Heart right ventricle (tissue), 16 donors: ENCODE data around the gene HSPBP1. TPM values are rescaled to one million over a fixed set of nuclear protein-coding genes. Genes with fewer than 3 reads are reported as not detected.

Experiments
- ATAC-seq, 8 donors: fragments of 200-7000 bp; cut with Tn5 transposase; one replicate each; pipeline ENCODE4 v1.9.1; 2020; ENCODE audit warnings: mild to moderate bottlenecking in 8 of 8, moderate library complexity in 8 of 8, moderate number of reproducible peaks in 1 of 8
- DNase-seq, 2 donors: peaks; one replicate each; pipeline ENCODE4 v3.0.0-alpha.2; 2020
- H3K27ac ChIP-seq, 10 donors: fragments of 200-600 bp; sonication (generic) in 2 of 10; one replicate each; pipeline versions ENCODE4 v1.5.0 to v1.8.0; 2020 to 2022; ENCODE audit warnings: mild to moderate bottlenecking in 3 of 10
- H3K27me3 ChIP-seq, 7 donors: fragments of 200-600 bp; one replicate each; pipeline ENCODE4 v1.8.0; 2021 to 2022; ENCODE audit warnings: mild to moderate bottlenecking in 2 of 7
- H3K36me3 ChIP-seq, 9 donors: fragments of 200-600 bp; sonication (generic) in 1 of 9; one replicate each; pipeline versions ENCODE4 v1.5.0 to v1.8.0; 2020 to 2022; ENCODE audit warnings: mild to moderate bottlenecking in 2 of 9
- H3K4me1 ChIP-seq, 9 donors: fragments of 200-600 bp; sonication (generic) in 1 of 9; one replicate each; pipeline versions ENCODE4 v1.5.0 to v1.8.0; 2020 to 2022; ENCODE audit warnings: mild to moderate bottlenecking in 4 of 9
- H3K4me3 ChIP-seq, 10 donors: fragments of 200-600 bp; sonication (generic) in 2 of 10; one replicate each; pipeline versions ENCODE4 v1.5.0 to v1.8.0; 2020 to 2022; ENCODE audit warnings: mild to moderate bottlenecking in 7 of 10, moderate library complexity in 2 of 10
- H3K9me3 ChIP-seq, 11 donors: fragments of 200-600 bp in 10 of 11; sonication (generic) in 2 of 11; one replicate each; pipeline versions ENCODE4 v1.5.0 to v1.8.0; 2013 to 2022; ENCODE audit warnings: mild to moderate bottlenecking in 2 of 11, control low read depth in 1 of 11, moderate library complexity in 1 of 11
- CTCF ChIP-seq, 9 donors: fragments of 200-600 bp; sonication (generic) in 2 of 9; IDR thresholded peaks; one replicate each; pipeline versions ENCODE4 v1.5.0 to v1.8.0; 2021 to 2022; ENCODE audit warnings: antibody characterized with exemption in 9 of 9, mild to moderate bottlenecking in 5 of 9, moderate library complexity in 1 of 9
- WGBS, 2 donors: extraction: QIAGEN DNeasy Blood & Tissue Kit; methylation state at CpG; one replicate each; pipeline ENCODE4 v1.1.7; 2013; ENCODE audit warnings: inconsistent platforms in 1 of 2; 5-methylcytosine and 5-hydroxymethylcytosine counted together
- intact Hi-C, 10 donors: fragments of 100-400 bp; cut with DNase I; formaldehyde crosslinking; loops; one replicate each; pipeline versions ENCODE4 v1.11.1 to v1.14.2; 2022
- polyA plus RNA-seq, 2 donors: library from polyadenylated mRNA; stranded (reverse); fragments of 200-250 nt; gene quantifications; one replicate each; pipeline ENCODE4 v1.2.3, GENCODE V29; 2013
- total RNA-seq, 10 donors: library from RNA; stranded (reverse); fragmentation: NEBNext Ultra II Directional in 3 of 10; extraction: Animal tissue kit (Norgen Biotek cat#: 25700) in 3 of 10; gene quantifications; one replicate each; pipeline versions ENCODE4 v1.2.1 to v1.2.4, GENCODE V29; 2021 to 2023
- donor health status: Arrhythmogenic right ventricular cardiomyopathy.
- donor health status: ischemic (EF 13 %, LVEDD 7.1; RV severe dilation, severe dysfunction).
- donor health status: healthy with polysubstance abuse.
- donor health status: DM: no; HTN: yes; CAD: no.
- donor health status: DM: no; HTN: no; CAD: no.
- donor health status: ischemic (EF 25% LVEDD 6.9; RV normal size, moderate dysfunction).
- donor health status: ischemic (EF 25% LVEDD 5.7; RV mildly dilated, moderate dysfunction).
- donor health status: healthy.
- donor health status: DM: yes; HTN: yes; CAD: no.
- donor health status: Ischemic cardiomyopathy.
- donor health status: ischemic (EF 35%, LVEDD 5.7; RV mildly dilated, moderate dysfunction).
- donor health status: nonischemic (EF 11% LVEDD 7.7; RV severe dilation, severe dysfunction).
- donor health status: DM: yes; HTN: yes; CAD: no.
- donor health status: PGD.
- donor health status: ischemic (EF 29% LVEDD 5.4; RV normal size, mild dysfunction).
- donor health status: nonischemic (EF 23%, LVEDD 6.1; RV moderate dilation, normal function).

Gene HSPBP1
- total and polyA plus RNA-seq, 12 donors: 26.7 to 83.7 (median 32.6) TPM

- no peaks in the 10 kb centered on the region for H3K27me3 ChIP-seq
- no peak for DNase-seq
- H3K4me1 ChIP-seq: peaks cover 0 to 15% (median 10%) of the 10 kb centered on the region in 9 donors
- ATAC-seq: no peak
- no peak for TF ChIP-seq CTCF (IDR thresholded peaks at IDR 0.05)
- H3K9me3 ChIP-seq: no peaks in the 10 kb centered on the region
- H3K27ac ChIP-seq: no peak overlapping the region
- intact Hi-C loops: no loop called here
- H3K36me3 ChIP-seq: peaks cover 0 to 99% (median 69%) of the 10 kb centered on the region in 9 donors
- no peak overlapping the region for H3K4me3 ChIP-seq
- WGBS, 2 donors: 90 to 91% methylated on average over 5 of the region's 5 CpGs
These were observed 46.9 kb downstream of the HSPBP1 start for GRCh38 chr19:55232986-55233385.

DNA sequence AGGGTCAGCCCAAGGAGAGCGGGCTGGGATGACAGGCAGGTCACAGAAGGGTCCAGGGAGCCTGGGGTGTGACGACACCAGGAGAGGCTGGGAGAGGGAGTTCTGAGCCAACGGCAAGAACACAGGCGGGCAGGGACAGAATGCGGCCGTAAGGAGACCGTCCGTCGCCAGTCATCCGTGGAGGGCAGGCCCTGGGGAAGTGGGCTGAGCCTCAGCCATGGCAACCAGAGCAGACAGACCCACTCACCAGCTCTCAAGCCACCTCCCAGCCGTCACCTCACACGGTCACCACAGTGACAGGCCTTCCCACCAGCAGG, 47.7 kb downstream of the HSPBP1 start:
- DNase-seq (no peak), ATAC-seq (no peak)
- H3K27ac ChIP-seq: no peak overlapping the region
- intact Hi-C loops: no loop called here
- peaks cover 0 to 99% (median 62%) of the 10 kb centered on the region in 9 donors for H3K36me3 ChIP-seq
- no peak overlapping the region for H3K4me3 ChIP-seq
- peaks cover 0 to 17% (median 12%) of the 10 kb centered on the region in 9 donors for H3K4me1 ChIP-seq
- no peaks in the 10 kb centered on the region for H3K27me3 ChIP-seq
- TF ChIP-seq CTCF (IDR thresholded peaks at IDR 0.05): no peak
- 58 to 79% methylated on average over 12 of the region's 12 CpGs for WGBS, 2 donors
- H3K9me3 ChIP-seq: no peaks in the 10 kb centered on the region

DNA sequence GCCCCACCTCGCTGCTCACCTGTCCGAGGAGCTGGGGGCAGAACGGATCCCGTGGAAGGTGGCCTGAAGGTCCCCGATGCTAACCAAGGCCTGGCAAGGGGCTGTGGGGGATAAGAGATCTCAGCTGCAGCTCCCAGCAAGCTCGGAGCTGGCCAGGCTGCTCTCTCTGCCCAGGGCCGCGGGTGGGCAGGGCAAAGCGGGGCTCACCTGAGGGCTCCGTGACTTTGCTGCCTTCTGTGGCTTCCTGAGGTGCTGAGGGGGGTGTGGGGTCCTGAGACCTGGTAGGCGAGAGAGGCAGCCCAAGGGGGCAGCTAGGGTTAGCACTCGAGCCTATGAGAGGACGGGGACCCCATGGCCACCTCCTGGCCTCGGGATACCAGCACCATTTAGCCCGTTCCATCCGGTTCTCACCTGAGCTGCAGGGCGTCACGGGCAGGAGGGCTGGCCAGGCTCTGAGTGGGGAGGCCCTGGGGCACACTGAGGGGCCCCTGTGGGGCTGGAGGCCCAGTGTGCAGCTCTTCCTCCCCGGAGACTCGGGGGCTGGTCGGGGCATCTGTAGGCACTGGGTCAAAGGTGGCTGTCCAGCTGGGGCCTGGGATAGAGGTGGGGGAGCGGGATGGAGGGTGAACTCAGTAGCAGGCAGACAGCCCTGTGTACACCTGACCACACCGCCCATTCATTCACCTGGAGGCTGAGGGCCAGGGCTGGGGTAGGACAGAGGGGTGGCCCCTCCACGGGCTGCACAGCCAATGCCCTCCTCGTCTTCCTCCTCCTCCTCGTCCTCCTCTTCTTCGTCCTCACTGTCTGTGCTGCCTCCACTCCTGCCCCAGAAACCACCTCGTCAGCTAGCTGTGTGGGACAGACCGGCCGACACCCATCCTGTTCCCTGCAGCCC, 48.3 kb downstream of the HSPBP1 start:
- Histone ChIP-seq H3K9me3 (no peaks in the 10 kb centered on the region), H3K27me3 (no peaks in the 10 kb centered on the region), H3K36me3 (peaks cover 0 to 99% (median 62%) of the 10 kb centered on the region in 9 donors), H3K4me1 (peaks cover 0 to 23% (median 13%) of the 10 kb centered on the region in 9 donors), H3K27ac (no peak overlapping the region), H3K4me3 (no peak overlapping the region)
- no peak for ATAC-seq
- intact Hi-C loops: no loop called here
- TF ChIP-seq CTCF (IDR thresholded peaks at IDR 0.05): no peak
- no peak for DNase-seq
- WGBS, 2 donors: 92 to 93% methylated on average over 29 to 30 of the region's 30 CpGs

- intact Hi-C loops: no loop called here
- no peak for TF ChIP-seq CTCF (IDR thresholded peaks at IDR 0.05)
- Histone ChIP-seq H3K36me3 (peaks cover 0 to 95% (median 54%) of the 10 kb centered on the region in 9 donors), H3K9me3 (no peaks in the 10 kb centered on the region), H3K4me3 (no peak overlapping the region), H3K4me1 (peaks cover 0 to 23% (median 13%) of the 10 kb centered on the region in 9 donors), H3K27me3 (no peaks in the 10 kb centered on the region), H3K27ac (no peak overlapping the region)
- ATAC-seq (no peak), DNase-seq (no peak)
- WGBS, 2 donors: 85 to 86% methylated on average over 13 of the region's 13 CpGs
These were observed 49.1 kb downstream of the HSPBP1 start for GRCh38 chr19:55230780-55231179.
